ENCODE measurements around the gene KMT2B.

KMT2B gene

GRCh38 chr19:35727053-35727955 lies 9.5 kb downstream of the KMT2B start:
- no peak for FAIRE-seq

- FAIRE-seq = no peak
Observed at GRCh38 chr19:35727956-35728706, 10.3 kb downstream of the KMT2B start.

DNA sequence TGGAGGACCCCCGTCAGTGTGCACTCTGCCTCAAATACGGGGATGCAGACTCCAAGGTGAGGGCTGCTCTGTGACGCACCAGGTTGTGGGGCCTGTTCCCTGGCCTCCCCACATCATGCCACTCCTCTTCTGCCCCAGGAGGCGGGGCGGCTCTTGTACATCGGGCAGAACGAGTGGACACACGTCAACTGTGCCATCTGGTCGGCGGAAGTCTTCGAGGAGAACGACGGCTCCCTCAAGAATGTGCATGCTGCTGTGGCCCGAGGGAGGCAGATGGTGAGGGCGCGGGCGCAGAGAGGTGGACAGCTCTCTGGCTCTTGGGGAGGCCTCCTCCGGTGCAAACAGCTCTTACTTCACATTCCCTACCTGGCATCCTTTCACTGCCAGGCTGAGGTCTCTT lies 11.2 kb downstream of the KMT2B start:
- no peak for FAIRE-seq

DNA sequence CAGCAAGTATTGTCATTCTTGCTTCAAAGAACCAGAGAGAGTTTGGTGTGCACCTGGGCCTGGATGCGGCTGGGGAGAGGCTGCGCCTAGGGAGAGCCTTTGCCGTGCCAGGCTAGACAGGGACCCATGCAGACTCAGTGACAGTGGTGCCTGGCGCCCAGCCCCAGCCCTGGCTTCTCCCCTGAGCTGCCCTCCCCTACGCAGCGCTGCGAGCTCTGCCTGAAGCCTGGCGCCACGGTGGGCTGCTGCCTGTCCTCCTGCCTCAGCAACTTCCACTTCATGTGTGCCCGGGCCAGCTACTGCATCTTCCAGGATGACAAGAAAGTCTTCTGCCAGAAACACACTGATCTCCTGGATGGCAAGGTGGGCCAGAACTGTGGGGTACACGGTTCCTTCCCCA lies 12.0 kb downstream of the KMT2B start:
- no peak for FAIRE-seq

DNA sequence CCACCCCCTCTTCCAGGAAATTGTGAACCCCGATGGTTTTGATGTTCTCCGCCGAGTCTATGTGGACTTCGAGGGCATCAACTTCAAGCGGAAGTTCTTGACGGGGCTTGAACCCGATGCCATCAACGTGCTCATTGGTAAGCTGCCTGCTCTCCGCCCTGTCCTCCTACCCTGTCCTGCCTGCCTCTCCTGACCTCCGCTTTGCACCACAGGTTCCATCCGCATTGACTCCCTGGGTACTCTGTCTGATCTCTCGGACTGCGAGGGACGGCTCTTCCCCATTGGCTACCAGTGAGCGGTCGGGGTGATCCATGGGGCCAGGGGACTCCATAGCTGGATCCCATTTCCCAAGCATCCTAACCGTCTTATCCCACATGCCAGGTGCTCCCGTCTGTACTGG lies 12.5 kb downstream of the KMT2B start:
- FAIRE-seq = no peak

- no peak for FAIRE-seq
Observed at GRCh38 chr19:35731353-35731752, 13.6 kb downstream of the KMT2B start.

DNA sequence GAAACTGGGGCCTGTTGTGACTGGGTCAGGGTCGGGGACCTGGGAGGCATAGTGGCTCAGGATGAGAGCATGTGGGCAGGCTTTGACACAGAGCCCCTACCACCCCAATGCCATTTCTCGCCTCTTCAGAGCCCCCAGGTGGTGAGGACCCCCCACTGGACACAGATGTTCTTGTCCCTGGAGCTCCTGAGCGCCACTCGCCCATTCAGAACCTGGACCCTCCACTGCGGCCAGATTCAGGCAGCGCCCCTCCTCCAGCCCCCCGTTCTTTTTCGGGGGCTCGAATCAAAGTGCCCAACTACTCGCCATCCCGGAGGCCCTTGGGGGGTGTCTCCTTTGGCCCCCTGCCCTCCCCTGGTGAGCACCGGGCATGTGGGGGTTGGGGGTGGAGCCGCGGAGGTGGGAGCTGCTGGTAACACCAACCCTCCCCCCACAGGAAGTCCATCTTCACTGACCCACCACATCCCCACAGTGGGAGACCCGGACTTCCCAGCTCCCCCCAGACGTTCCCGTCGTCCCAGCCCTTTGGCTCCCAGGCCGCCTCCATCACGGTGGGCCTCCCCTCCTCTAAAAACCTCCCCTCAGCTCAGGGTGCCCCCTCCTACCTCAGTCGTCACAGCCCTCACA lies 14.1 kb downstream of the KMT2B start:
- no peak for FAIRE-seq

DNA sequence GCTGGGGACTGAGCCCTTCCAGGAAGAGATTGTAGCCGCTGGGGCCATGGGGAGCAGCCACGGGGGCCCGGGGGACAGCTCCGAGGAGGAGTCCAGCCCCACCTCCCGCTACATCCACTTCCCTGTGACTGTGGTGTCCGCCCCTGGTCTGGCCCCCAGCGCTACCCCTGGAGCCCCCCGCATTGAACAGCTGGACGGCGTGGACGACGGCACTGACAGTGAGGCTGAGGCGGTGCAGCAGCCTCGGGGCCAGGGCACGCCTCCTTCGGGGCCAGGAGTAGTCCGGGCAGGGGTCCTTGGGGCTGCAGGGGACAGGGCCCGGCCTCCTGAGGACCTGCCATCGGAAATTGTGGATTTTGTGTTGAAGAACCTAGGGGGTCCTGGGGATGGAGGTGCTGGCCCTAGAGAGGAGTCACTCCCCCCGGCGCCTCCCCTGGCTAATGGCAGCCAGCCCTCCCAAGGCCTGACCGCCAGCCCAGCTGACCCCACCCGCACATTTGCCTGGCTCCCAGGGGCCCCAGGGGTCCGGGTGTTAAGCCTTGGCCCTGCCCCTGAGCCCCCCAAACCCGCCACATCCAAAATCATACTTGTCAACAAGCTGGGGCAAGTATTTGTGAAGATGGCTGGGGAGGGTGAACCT lies 14.9 kb downstream of the KMT2B start:
- no peak for FAIRE-seq

- no peak for FAIRE-seq
Observed at GRCh38 chr19:35733180-35734125, 15.7 kb downstream of the KMT2B start.

DNA sequence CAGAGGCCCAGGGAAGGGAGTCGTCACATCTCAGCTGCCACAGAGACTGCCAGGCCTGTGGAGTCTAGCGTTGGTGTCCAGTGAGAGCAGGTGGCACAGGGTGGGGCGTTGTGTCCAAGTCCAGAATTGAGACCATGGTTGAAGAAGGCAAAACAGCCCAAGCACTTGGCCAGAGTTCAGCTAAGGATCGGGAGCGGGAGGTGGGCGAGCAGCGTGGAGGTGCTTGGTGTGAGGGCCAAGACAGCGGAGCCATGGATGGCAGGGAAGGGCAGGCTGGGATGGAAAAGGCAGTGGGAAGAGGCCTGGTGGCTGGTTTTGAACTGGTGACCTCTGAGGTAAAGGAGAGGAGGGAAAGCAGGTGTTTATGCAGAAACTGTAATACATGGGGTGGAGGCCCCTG lies 16.5 kb downstream of the KMT2B start:
- FAIRE-seq = no peak

DNA sequence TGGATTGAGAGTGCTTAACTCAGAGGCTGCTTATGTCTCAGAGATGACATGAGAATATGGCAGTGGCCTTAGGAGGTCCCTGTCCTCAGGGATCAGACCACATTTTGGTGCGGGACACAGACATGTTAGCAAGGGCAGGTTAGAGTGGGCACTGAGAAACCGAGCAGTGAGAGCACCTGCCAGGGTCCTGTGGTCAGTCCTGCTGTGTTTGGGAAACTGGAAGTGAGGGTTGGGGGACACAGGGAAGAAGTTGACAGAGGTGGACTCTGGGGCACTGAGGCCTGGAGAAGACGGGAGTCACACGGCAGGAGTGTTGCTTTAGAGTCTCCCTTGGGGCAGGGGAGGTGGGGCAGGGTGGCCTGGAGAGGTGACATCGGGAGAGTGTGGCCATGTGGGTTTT lies 17.1 kb downstream of the KMT2B start:
- no peak for FAIRE-seq

DNA sequence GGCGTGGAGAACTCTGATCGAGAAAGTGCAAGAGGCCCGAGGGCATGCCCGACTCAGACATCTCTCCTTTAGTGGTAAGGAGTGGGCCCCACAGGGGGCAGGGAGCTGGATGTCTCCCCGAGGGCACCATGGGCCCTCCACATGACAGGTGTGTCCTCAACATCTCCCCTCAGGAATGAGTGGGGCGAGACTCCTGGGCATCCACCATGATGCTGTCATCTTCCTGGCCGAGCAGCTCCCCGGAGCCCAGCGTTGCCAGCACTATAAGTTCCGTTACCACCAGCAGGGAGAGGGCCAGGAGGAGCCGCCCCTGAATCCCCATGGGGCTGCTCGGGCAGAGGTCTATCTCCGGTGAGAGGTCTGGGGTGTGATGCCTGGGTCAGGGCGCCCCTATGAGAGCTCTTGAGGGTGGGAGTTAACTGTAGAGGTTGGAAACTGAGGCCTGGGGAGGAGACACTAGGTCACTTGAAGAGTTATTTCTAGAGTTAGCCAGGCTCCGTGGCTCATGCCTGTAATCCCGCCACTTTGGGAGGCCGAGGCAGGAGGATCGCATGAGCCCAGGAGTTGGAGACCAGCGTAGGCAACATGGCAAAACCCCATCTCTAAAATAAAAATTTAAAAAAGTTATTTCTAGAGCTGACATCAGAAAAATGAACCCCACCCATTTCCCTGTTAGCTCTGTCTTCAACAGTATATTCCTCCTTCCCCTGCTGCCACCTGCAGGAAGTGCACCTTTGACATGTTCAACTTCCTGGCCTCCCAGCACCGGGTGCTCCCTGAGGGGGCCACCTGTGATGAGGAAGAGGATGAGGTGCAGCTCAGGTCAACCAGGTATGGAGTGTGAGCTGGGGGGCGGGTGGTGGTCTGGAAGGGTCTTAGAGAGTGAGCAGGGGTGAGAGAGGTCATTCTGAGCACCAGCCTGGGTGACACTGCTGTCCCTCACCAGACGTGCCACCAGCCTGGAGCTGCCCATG lies 19.4 kb downstream of the KMT2B start:
- no peak for FAIRE-seq

GRCh38 chr19:35738021-35738886 lies 20.5 kb downstream of the KMT2B start:
- FAIRE-seq = no peak

DNA sequence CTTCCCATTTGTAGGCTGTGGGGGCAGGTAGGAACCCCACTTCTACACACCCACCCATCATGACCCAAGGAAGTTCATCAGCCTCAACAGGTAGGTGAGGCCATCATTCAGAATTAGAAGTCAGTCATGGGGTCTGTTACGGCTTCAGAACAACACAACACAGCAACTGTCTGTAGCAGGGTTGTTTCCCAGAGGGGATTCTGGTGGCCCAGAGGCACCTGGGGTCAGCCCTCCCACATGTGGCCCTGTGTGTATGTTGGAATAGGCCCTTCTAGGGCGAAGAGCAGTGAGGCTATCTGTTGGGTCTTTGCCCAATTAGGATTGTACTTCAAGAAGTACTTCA lies 21.1 kb downstream of the KMT2B start:
- no peak for FAIRE-seq

- FAIRE-seq = no peak
Observed at GRCh38 chr19:35739275-35740107, 21.7 kb downstream of the KMT2B start.

DNA sequence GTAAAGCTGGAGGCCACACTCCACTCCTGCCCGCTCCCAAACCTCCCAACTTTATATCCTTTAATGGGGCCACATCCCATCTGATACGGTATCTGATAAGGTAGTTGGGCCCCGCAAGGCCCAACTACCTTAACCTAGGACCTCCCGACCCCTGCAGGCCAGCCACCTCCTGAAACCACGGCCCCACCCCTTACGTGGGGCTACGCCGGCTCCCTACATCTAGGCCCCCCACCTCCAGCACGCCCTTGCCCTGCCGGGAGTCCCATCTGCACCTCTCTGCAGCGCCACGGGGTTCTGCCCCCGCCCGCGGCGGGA lies 22.3 kb downstream of the KMT2B start:
- FAIRE-seq = no peak

DNA sequence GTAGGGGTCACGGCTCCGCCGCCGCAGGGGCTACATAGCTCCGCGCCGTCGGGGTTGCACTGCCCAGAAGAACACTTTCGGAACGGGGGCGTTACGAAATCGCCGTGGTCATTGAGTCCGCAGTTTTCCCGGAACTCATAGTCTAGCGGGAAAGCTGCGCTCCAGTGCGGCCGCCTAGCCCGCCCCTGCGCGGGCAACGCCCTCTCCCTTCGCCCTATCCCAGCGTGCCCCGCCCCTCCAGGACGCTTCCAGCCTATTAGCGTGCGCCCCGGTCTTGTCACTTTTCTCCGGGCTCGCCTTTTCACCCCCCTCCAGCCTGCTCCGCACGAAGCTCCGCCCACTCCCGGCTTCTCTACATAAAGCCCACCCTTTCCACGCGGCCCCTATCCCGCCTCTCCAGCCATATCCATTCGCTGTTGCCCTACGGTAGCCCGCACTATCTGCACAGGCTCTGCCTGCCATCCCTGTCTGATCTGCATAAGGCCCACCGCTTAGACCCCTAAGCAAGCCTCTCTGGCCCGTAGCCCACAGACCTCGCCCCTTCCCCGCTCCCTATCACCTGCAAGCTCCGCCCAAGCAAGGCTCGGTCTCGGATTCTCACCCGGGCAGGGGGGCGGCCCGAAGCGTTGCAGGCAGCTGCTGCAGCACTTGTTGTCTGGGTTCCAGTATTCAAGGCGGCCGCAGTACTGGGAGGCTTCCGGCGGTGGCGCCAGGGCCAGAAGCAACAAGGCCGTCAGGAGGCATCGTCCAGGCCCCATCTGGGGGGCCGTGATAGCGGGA lies 22.8 kb downstream of the KMT2B start:
- no peak for FAIRE-seq

DNA sequence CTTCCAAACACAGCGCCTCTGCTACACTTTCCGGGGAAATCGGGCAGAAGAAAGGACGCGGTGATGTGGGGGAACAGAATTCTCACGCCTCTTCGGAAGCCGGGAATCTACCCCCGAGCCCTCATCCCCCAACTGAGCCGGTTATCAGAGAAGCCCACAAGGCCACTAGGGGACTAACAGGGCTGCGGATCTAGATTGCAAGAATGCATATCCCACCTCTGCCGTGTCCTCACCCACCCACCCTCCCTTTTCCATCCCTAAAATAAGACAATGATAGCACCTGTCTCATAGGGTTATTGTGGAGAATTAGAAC lies 23.4 kb downstream of the KMT2B start:
- no peak for FAIRE-seq

All from islet of Langerhans (tissue), 1 donor.